ENCODE measurements around the gene JAGN1.
"Not testable (repeated sequence)": the region's sequence is repeated elsewhere in the genome, so short reads cannot be mapped to it uniquely, and the experiment has no call there.

JAGN1 gene

GRCh38 chr3:9890249-9891071 lies at the start of gene JAGN1:
TSS of gene JAGN1 (plus strand) at chr3:9890610. CDS start at chr3:9890723, 113 bp downstream.
- peak; percentile 45 for DNase-seq (ENCODE audit: low read depth)

GRCh38 chr3:9841015-9841414 lies 49.4 kb upstream of the JAGN1 start:
- no peak for DNase-seq (ENCODE audit: low read depth)

GRCh38 chr3:9843715-9844438 lies 46.5 kb upstream of the JAGN1 start, which contains the start of gene RPUSD3:
TSS of gene RPUSD3 (minus strand) at chr3:9844008. CDS start at chr3:9843990, 18 bp downstream.
- DNase-seq (ENCODE audit: low read depth) = peak; percentile 72

GRCh38 chr3:9846231-9846630 lies 44.2 kb upstream of the JAGN1 start:
- DNase-seq (ENCODE audit: low read depth) = no peak

- no peak for DNase-seq (ENCODE audit: low read depth)
Observed at GRCh38 chr3:9846931-9847488, 43.4 kb upstream of the JAGN1 start.

GRCh38 chr3:9847870-9848269 lies 42.5 kb upstream of the JAGN1 start:
- DNase-seq (ENCODE audit: low read depth) = not testable (repeated sequence)

- not testable (repeated sequence) for DNase-seq (ENCODE audit: low read depth)
Observed at GRCh38 chr3:9848860-9849259, 41.5 kb upstream of the JAGN1 start.

GRCh38 chr3:9851383-9851782 lies 39.0 kb upstream of the JAGN1 start:
- DNase-seq (ENCODE audit: low read depth) = not testable (repeated sequence)

GRCh38 chr3:9851926-9852325 lies 38.5 kb upstream of the JAGN1 start:
- DNase-seq (ENCODE audit: low read depth) = not testable (repeated sequence)

GRCh38 chr3:9852528-9852927 lies 37.9 kb upstream of the JAGN1 start:
- DNase-seq (ENCODE audit: low read depth) = no peak

GRCh38 chr3:9854291-9854940 lies 36.0 kb upstream of the JAGN1 start:
- DNase-seq (ENCODE audit: low read depth) = not testable (repeated sequence)

GRCh38 chr3:9855594-9855993 lies 34.8 kb upstream of the JAGN1 start:
- DNase-seq (ENCODE audit: low read depth) = no peak

GRCh38 chr3:9859530-9860025 lies 30.8 kb upstream of the JAGN1 start:
- no peak for DNase-seq (ENCODE audit: low read depth)

- DNase-seq (ENCODE audit: low read depth) = no peak
Observed at GRCh38 chr3:9861201-9861600, 29.2 kb upstream of the JAGN1 start.

- no peak for DNase-seq (ENCODE audit: low read depth)
Observed at GRCh38 chr3:9861626-9862130, 28.7 kb upstream of the JAGN1 start.

GRCh38 chr3:9862391-9863057 lies 27.9 kb upstream of the JAGN1 start:
- no peak for DNase-seq (ENCODE audit: low read depth)

GRCh38 chr3:9863058-9863772 lies 27.2 kb upstream of the JAGN1 start:
- no peak for DNase-seq (ENCODE audit: low read depth)

- DNase-seq (ENCODE audit: low read depth) = peak; percentile 61
Observed at GRCh38 chr3:9864200-9864927, 26.0 kb upstream of the JAGN1 start.

GRCh38 chr3:9865125-9865637 lies 25.2 kb upstream of the JAGN1 start:
- DNase-seq (ENCODE audit: low read depth) = not testable (repeated sequence)

- no peak for DNase-seq (ENCODE audit: low read depth)
Observed at GRCh38 chr3:9866639-9867038, 23.8 kb upstream of the JAGN1 start.
